Osteocyte (in vitro differentiated cells): ENCODE data around the gene ATXN1. TPM values are rescaled to one million over a fixed set of nuclear protein-coding genes. Genes with fewer than 3 reads are reported as not detected.

ENCODE experiments used
- DNase-seq: peaks from one replicate; pipeline ENCODE4 v3.0.0; 2021; ENCODE audit warnings: mixed read lengths; ENCODE audit not compliant: unreplicated experiment; ENCODE audit errors: extremely low spot score
- H3K27ac Mint-ChIP-seq: one replicate; pipeline ENCODE4 v1.8.0; 2021; ENCODE audit warnings: mild to moderate bottlenecking, mixed read lengths; ENCODE audit not compliant: unreplicated experiment
- H3K27me3 Mint-ChIP-seq: one replicate; pipeline ENCODE4 v1.8.0; 2021; ENCODE audit warnings: mixed read lengths; ENCODE audit not compliant: unreplicated experiment
- H3K36me3 Mint-ChIP-seq: one replicate; pipeline ENCODE4 v1.8.0; 2021; ENCODE audit warnings: mixed read lengths; ENCODE audit not compliant: unreplicated experiment
- H3K4me1 Mint-ChIP-seq: one replicate; pipeline ENCODE4 v1.8.0; 2021; ENCODE audit warnings: mixed read lengths; ENCODE audit not compliant: unreplicated experiment
- H3K4me3 Mint-ChIP-seq: one replicate; pipeline ENCODE4 v1.8.0; 2021; ENCODE audit warnings: mild to moderate bottlenecking, moderate library complexity, mixed read lengths; ENCODE audit not compliant: unreplicated experiment
- H3K9me3 Mint-ChIP-seq: one replicate; pipeline ENCODE4 v1.8.0; 2021; ENCODE audit warnings: mixed read lengths; ENCODE audit not compliant: unreplicated experiment
- total RNA-seq: library from RNA; stranded (reverse); gene quantifications from 2 replicates; pipeline ENCODE4 v1.2.1, GENCODE V29; 2021
- TF ChIP-seq, protein P1 (sequence below): fragments of 200-600 bp; sonication (generic); IDR thresholded peaks from 2 replicates; pipeline ENCODE4 v1.5.0; 2021; ENCODE audit warnings: antibody characterized with exemption, mild to moderate bottlenecking, moderate library complexity

ATXN1 gene
- total RNA-seq, 1 donor from 2014 or later, result 54.4 TPM

GRCh38 chr6:16670617-16671051 is 90.6 kb downstream of the ATXN1 start:
- H3K9me3 Mint-ChIP-seq, result peaks cover 3% of the 10 kb centered on the region
- DNase-seq, result no peak
- H3K27me3 Mint-ChIP-seq, result no peaks in the 10 kb centered on the region
- peaks cover 8% of the 10 kb centered on the region for H3K36me3 Mint-ChIP-seq
- H3K4me3 Mint-ChIP-seq, result no peak overlapping the region
- peaks cover 50% of the 10 kb centered on the region for H3K4me1 Mint-ChIP-seq
- H3K27ac Mint-ChIP-seq, result peak overlapping the region; percentile 50
- TF ChIP-seq, protein P1, sequence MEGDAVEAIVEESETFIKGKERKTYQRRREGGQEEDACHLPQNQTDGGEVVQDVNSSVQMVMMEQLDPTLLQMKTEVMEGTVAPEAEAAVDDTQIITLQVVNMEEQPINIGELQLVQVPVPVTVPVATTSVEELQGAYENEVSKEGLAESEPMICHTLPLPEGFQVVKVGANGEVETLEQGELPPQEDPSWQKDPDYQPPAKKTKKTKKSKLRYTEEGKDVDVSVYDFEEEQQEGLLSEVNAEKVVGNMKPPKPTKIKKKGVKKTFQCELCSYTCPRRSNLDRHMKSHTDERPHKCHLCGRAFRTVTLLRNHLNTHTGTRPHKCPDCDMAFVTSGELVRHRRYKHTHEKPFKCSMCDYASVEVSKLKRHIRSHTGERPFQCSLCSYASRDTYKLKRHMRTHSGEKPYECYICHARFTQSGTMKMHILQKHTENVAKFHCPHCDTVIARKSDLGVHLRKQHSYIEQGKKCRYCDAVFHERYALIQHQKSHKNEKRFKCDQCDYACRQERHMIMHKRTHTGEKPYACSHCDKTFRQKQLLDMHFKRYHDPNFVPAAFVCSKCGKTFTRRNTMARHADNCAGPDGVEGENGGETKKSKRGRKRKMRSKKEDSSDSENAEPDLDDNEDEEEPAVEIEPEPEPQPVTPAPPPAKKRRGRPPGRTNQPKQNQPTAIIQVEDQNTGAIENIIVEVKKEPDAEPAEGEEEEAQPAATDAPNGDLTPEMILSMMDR, result no peak

GRCh38 chr6:16670183-16670582 is 91.1 kb downstream of the ATXN1 start:
- DNase-seq, result no peak
- H3K36me3 Mint-ChIP-seq, result peaks cover 8% of the 10 kb centered on the region
- no peaks in the 10 kb centered on the region for H3K27me3 Mint-ChIP-seq
- H3K27ac Mint-ChIP-seq, result peak overlapping the region; percentile 50
- no peak overlapping the region for H3K4me3 Mint-ChIP-seq
- peaks cover 48% of the 10 kb centered on the region for H3K4me1 Mint-ChIP-seq
- peaks cover 3% of the 10 kb centered on the region for H3K9me3 Mint-ChIP-seq
- TF ChIP-seq, protein P1, result no peak

DNA sequence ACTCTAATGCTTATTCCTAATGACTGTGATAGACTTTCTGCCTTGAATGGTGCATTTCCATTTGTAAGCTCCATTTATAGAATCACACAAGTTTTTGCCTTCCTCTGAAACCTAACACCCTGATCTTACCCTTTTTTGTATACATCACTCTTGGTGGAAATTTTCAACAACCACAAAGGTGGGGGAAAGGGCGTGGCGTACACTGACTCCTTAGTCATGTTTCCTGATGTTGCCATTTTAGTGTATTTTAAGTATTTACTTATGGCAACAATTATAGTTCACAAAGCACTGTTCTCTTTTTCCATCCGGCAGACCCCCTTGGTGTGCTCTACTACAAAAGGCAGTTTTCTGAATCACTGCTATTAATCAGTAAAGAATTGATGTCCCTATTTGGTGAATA is 92.0 kb downstream of the ATXN1 start:
- Mint-ChIP-seq H3K4me1 (peaks cover 39% of the 10 kb centered on the region), H3K27me3 (no peaks in the 10 kb centered on the region), H3K9me3 (peaks cover 3% of the 10 kb centered on the region), H3K36me3 (peaks cover 8% of the 10 kb centered on the region), H3K4me3 (no peak overlapping the region), H3K27ac (peak overlapping the region; percentile 50)
- TF ChIP-seq, protein P1, result no peak
- no peak for DNase-seq

- Mint-ChIP-seq H3K4me1 (peaks cover 35% of the 10 kb centered on the region), H3K4me3 (no peak overlapping the region), H3K27ac (no peak overlapping the region), H3K36me3 (peaks cover 10% of the 10 kb centered on the region), H3K27me3 (no peaks in the 10 kb centered on the region), H3K9me3 (peaks cover 3% of the 10 kb centered on the region)
- no peak for DNase-seq
- TF ChIP-seq, protein P1, result no peak
Measured at GRCh38 chr6:16667509-16667908, 93.8 kb downstream of the ATXN1 start.

- H3K27me3 Mint-ChIP-seq, result no peaks in the 10 kb centered on the region
- H3K4me3 Mint-ChIP-seq, result no peak overlapping the region
- no peak overlapping the region for H3K27ac Mint-ChIP-seq
- H3K36me3 Mint-ChIP-seq, result peaks cover 11% of the 10 kb centered on the region
- no peak for DNase-seq
- TF ChIP-seq, protein P1, result no peak
- peaks cover 12% of the 10 kb centered on the region for H3K9me3 Mint-ChIP-seq
- peaks cover 28% of the 10 kb centered on the region for H3K4me1 Mint-ChIP-seq
Measured at GRCh38 chr6:16665992-16666391, 95.3 kb downstream of the ATXN1 start.
